Neural cell (in vitro differentiated cells): Measurements from ENCODE around the gene CIROP. TPM values are rescaled to one million over a fixed set of nuclear protein-coding genes. Genes with fewer than 3 reads are reported as not detected.

ENCODE experiments used
- H2AFZ ChIP-seq: fragments of 200-600, 300-800 bp; sonication (generic), shearing (Covaris generic); 2 replicates; pipeline ENCODE4 v1.6.0; 2014; ENCODE audit warnings: low read depth, mild to moderate bottlenecking, antibody characterized with exemption, low read length, moderate library complexity
- H3F3A ChIP-seq: fragments of 200-600 bp; shearing (Covaris generic); 2 replicates; pipeline ENCODE4 v1.6.1; 2016; ENCODE audit warnings: mild to moderate bottlenecking, moderate library complexity, mixed read lengths, antibody characterized with exemption, low read length; ENCODE audit not compliant: insufficient read depth, poor library complexity, severe bottlenecking
- H3K27ac ChIP-seq: fragments of 200-600, 300-800 bp; sonication (generic), shearing (Covaris generic); 2 replicates; pipeline ENCODE4 v1.5.1; 2014; ENCODE audit warnings: mild to moderate bottlenecking, low read length, moderate library complexity
- H3K27me3 ChIP-seq: fragments of 300-800, 200-600 bp; sonication (generic), shearing (Covaris generic); 2 replicates; pipeline ENCODE4 v1.6.0; 2014; ENCODE audit warnings: mild to moderate bottlenecking, low read depth, low read length, moderate library complexity; ENCODE audit not compliant: insufficient read depth
- H3K36me3 ChIP-seq: fragments of 300-800, 200-600 bp; sonication (generic), shearing (Covaris generic); 2 replicates; pipeline ENCODE4 v1.5.1; 2014; ENCODE audit warnings: mild to moderate bottlenecking, antibody characterized with exemption, low read length, moderate library complexity; ENCODE audit not compliant: insufficient read depth
- H3K4me2 ChIP-seq: fragments of 300-800, 200-600 bp; sonication (generic), shearing (Covaris generic); 2 replicates; pipeline ENCODE4 v1.6.0; 2014; ENCODE audit warnings: mild to moderate bottlenecking, low read length
- H3K4me3 ChIP-seq: fragments of 300-800, 200-600 bp; sonication (generic), shearing (Covaris generic); 2 replicates; pipeline ENCODE4 v1.5.1; 2014; ENCODE audit warnings: mild to moderate bottlenecking, low read length, moderate library complexity
- H3K79me2 ChIP-seq: fragments of 200-600 bp; shearing (Covaris generic); replicated peaks from 2 replicates; pipeline ENCODE4 v1.6.0; 2014; ENCODE audit warnings: mild to moderate bottlenecking, low read length, moderate library complexity; ENCODE audit not compliant: insufficient read depth
- H3K9ac ChIP-seq: fragments of 300-800, 200-600 bp; sonication (generic), shearing (Covaris generic); 2 replicates; pipeline ENCODE4 v1.6.1; 2016; ENCODE audit warnings: mild to moderate bottlenecking, low read length, mixed read lengths
- H3K9me2 ChIP-seq: fragments of 200-600 bp; shearing (Covaris generic); 2 replicates; pipeline ENCODE4 v1.6.1; 2016; ENCODE audit warnings: mild to moderate bottlenecking, low read length, mixed read lengths; ENCODE audit not compliant: insufficient read depth
- H3K9me3 ChIP-seq: fragments of 200-600, 300-800 bp; sonication (generic), shearing (Covaris generic); 2 replicates; pipeline ENCODE4 v1.6.1; 2016; ENCODE audit warnings: mild to moderate bottlenecking, mixed run types, low read length, moderate library complexity, mixed read lengths
- H4K20me1 ChIP-seq: fragments of 200-600 bp; shearing (Covaris generic); 2 replicates; pipeline ENCODE4 v1.6.1; 2016; ENCODE audit warnings: mild to moderate bottlenecking, mixed run types; ENCODE audit not compliant: insufficient read depth
- EP300 ChIP-seq: fragments of 450-650 bp; conservative IDR thresholded peaks from 2 replicates; pipeline ENCODE4 v1.6.1; 2014; ENCODE audit warnings: antibody characterized with exemption, mild to moderate bottlenecking, moderate library complexity; ENCODE audit not compliant: poor library complexity, severe bottlenecking
- EZH2 ChIP-seq: fragments of 200-600, 300-800 bp; shearing (Covaris generic), sonication (generic); IDR thresholded peaks from 2 replicates; pipeline ENCODE4 v1.6.1; 2014; ENCODE audit warnings: antibody characterized with exemption, low read length, borderline replicate concordance, mild to moderate bottlenecking; ENCODE audit not compliant: insufficient read depth, poor library complexity, severe bottlenecking
- MXI1 ChIP-seq: fragments of 450-650 bp; conservative IDR thresholded peaks from 2 replicates; pipeline ENCODE4 v1.6.1; 2014; ENCODE audit warnings: antibody characterized with exemption, mild to moderate bottlenecking; ENCODE audit not compliant: poor library complexity, severe bottlenecking
- POLR2AphosphoS5 ChIP-seq: IDR thresholded peaks from 2 replicates; pipeline ENCODE4 v1.6.1; 2012
- RAD21 ChIP-seq: fragments of 450-650 bp; conservative IDR thresholded peaks from 2 replicates; pipeline ENCODE4 v1.6.1; 2014; ENCODE audit warnings: antibody characterized with exemption, mild to moderate bottlenecking, moderate library complexity
- SMC3 ChIP-seq: fragments of 450-650 bp; conservative IDR thresholded peaks from 2 replicates; pipeline ENCODE4 v1.6.1; 2014; ENCODE audit warnings: antibody characterized with exemption, mild to moderate bottlenecking, moderate library complexity; ENCODE audit not compliant: poor library complexity
- TAF1 ChIP-seq: IDR thresholded peaks from 2 replicates; pipeline ENCODE4 v1.6.1; 2012; ENCODE audit warnings: low read depth
- polyA plus RNA-seq: library from polyadenylated mRNA; depleted of rRNA; stranded (reverse); fragments of >200 nt; gene quantifications from 2 replicates; pipeline ENCODE4 v1.2.3, GENCODE V29; 2014
- TF ChIP-seq, protein P1 (sequence below): fragments of 450-650 bp; IDR thresholded peaks from 2 replicates; pipeline ENCODE4 v1.5.1; 2014; ENCODE audit warnings: antibody characterized with exemption, mild to moderate bottlenecking, moderate library complexity; ENCODE audit not compliant: poor library complexity, severe bottlenecking
- TF ChIP-seq, protein P2 (sequence below): IDR thresholded peaks from 2 replicates; pipeline ENCODE4 v1.6.1; 2012; ENCODE audit warnings: borderline replicate concordance

The CIROP gene
- polyA plus RNA-seq, 1 donor from 2014 or later = not detected

DNA sequence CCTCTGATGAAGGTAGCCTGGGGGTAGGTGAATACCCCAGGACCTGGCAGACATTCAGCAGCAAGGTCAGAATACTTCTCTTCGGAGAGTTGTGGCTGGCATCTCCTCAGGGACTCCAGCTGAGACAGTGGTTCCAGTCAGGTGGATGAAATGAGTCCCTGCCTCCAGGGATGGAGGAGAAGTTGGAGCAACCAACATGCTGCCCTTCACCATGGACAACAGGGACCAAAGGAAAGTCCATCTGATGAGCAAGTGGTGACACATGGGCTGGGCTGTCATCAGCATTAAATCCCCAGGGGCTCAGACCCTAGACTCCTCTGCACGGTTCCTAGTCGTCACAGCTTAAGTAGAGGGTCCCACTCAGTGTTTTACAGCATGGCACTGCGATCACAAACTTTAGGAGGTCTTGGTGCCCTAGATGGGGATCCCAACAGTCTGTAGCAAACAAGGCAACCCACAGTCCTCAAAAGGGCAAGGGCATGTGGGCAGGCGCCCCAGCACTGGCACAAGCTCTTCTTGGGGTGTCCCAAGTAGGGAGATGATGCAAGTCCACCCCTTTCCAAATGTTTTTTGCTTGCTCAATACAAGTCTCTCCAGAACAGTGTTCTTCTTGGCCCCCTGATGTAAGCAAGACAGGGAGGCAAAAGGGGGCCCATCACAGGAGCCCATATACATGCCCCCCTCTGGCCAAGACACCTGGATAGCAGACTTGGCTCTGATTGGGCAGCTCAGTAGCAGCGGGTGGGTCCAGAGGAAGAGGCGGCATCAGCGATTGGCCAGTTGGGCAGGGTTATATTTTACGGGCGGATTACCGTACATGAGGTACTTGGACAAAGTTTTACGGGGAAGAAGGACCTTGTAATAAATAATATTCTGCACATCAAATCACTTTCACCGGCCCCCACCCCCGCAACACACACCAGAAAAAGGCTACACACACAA lies 36.7 kb downstream of the CIROP start:
- Histone ChIP-seq H4K20me1 (peaks cover 31% of the 10 kb centered on the region), H3K9me2 (no peaks in the 10 kb centered on the region), H3F3A (peaks cover 5% of the 10 kb centered on the region), H3K4me2 (peak overlapping the region; percentile 87), H3K79me2 (peaks cover 56% of the 10 kb centered on the region), H3K36me3 (peaks cover 17% of the 10 kb centered on the region), H3K27ac (no peak overlapping the region), H3K9me3 (no peaks in the 10 kb centered on the region), H2AFZ (no peak overlapping the region), H3K9ac (peak overlapping the region; percentile 47), H3K4me3 (peak overlapping the region; percentile 72), H3K27me3 (no peaks in the 10 kb centered on the region)
- TF ChIP-seq RAD21 (no peak), EP300 (no peak), SMC3 (no peak), POLR2AphosphoS5 (no peak), TAF1 (no peak), MXI1 (no peak), EZH2 (no peak)
- TF ChIP-seq, protein P1, sequence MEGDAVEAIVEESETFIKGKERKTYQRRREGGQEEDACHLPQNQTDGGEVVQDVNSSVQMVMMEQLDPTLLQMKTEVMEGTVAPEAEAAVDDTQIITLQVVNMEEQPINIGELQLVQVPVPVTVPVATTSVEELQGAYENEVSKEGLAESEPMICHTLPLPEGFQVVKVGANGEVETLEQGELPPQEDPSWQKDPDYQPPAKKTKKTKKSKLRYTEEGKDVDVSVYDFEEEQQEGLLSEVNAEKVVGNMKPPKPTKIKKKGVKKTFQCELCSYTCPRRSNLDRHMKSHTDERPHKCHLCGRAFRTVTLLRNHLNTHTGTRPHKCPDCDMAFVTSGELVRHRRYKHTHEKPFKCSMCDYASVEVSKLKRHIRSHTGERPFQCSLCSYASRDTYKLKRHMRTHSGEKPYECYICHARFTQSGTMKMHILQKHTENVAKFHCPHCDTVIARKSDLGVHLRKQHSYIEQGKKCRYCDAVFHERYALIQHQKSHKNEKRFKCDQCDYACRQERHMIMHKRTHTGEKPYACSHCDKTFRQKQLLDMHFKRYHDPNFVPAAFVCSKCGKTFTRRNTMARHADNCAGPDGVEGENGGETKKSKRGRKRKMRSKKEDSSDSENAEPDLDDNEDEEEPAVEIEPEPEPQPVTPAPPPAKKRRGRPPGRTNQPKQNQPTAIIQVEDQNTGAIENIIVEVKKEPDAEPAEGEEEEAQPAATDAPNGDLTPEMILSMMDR = no peak
- TF ChIP-seq, protein P2, sequence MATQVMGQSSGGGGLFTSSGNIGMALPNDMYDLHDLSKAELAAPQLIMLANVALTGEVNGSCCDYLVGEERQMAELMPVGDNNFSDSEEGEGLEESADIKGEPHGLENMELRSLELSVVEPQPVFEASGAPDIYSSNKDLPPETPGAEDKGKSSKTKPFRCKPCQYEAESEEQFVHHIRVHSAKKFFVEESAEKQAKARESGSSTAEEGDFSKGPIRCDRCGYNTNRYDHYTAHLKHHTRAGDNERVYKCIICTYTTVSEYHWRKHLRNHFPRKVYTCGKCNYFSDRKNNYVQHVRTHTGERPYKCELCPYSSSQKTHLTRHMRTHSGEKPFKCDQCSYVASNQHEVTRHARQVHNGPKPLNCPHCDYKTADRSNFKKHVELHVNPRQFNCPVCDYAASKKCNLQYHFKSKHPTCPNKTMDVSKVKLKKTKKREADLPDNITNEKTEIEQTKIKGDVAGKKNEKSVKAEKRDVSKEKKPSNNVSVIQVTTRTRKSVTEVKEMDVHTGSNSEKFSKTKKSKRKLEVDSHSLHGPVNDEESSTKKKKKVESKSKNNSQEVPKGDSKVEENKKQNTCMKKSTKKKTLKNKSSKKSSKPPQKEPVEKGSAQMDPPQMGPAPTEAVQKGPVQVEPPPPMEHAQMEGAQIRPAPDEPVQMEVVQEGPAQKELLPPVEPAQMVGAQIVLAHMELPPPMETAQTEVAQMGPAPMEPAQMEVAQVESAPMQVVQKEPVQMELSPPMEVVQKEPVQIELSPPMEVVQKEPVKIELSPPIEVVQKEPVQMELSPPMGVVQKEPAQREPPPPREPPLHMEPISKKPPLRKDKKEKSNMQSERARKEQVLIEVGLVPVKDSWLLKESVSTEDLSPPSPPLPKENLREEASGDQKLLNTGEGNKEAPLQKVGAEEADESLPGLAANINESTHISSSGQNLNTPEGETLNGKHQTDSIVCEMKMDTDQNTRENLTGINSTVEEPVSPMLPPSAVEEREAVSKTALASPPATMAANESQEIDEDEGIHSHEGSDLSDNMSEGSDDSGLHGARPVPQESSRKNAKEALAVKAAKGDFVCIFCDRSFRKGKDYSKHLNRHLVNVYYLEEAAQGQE = no peak

DNA sequence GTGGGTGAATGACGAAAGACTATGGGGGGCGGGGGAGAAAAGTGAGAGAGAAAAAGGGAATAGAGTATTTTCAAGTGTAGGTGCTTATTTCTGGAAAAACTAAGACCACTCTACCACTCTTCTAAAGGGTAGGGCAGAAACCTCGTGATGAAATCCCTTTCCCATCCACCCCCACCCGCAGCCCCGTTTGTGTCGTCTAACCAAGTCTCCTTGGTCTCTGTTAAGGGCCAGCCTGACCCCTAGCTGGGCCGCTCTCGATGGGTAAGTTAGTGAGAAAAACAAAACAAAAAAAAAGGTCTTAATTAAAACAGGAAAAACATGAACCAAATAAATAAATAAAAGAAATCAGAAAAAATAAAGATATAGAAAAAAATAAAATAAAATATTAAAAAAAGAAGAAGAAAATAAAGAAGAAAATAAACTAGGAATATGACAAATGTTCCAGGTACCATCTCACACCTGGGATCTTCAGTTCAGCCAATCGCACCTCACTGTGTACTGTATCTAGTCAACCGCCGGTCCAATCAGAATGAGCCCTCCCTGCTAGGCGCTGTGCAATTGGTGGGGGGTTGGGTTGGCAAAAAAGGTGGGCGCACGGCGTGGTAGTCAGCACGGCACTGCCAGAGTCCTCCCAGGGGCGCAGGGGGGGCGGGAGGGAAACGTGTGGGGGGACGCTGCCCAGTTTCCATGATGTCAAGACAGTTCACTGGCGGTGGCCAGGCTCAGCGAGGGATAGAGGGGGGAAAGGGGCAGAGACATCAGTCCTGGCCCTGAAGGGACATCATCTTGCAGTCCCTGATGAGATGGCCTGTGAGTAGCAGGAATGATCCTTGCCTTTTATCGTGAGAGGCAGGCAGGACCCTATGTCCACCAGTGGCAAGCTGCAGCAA lies 37.7 kb downstream of the CIROP start:
- Histone ChIP-seq H2AFZ (no peak overlapping the region), H3K27me3 (no peaks in the 10 kb centered on the region), H3K79me2 (peaks cover 50% of the 10 kb centered on the region), H3K9me3 (no peaks in the 10 kb centered on the region), H3F3A (peaks cover 5% of the 10 kb centered on the region), H3K27ac (no peak overlapping the region), H4K20me1 (peaks cover 31% of the 10 kb centered on the region), H3K4me2 (no peak overlapping the region), H3K4me3 (peak overlapping the region; percentile 72), H3K36me3 (peaks cover 25% of the 10 kb centered on the region), H3K9ac (no peak overlapping the region), H3K9me2 (no peaks in the 10 kb centered on the region)
- TF ChIP-seq EP300 (no peak), POLR2AphosphoS5 (no peak)
